NCI-H128 (cell line): ENCODE measurements around the gene CDC34.
A peak's percentile ranks its signal among the peaks of the same experiment; 100 is the strongest.

Experiments
- DNase-seq: peaks from one replicate; lab custom pipeline; 2025; ENCODE audit not compliant: unreplicated experiment; lab: John Stamatoyannopoulos, UW

The CDC34 gene

GRCh38 chr19:588093-588740 lies 56.7 kb downstream of the CDC34 start:
- DNase-seq: peak; percentile 86

GRCh38 chr19:588741-589692 lies 57.5 kb downstream of the CDC34 start:
- DNase-seq: peak; percentile 11

DNA sequence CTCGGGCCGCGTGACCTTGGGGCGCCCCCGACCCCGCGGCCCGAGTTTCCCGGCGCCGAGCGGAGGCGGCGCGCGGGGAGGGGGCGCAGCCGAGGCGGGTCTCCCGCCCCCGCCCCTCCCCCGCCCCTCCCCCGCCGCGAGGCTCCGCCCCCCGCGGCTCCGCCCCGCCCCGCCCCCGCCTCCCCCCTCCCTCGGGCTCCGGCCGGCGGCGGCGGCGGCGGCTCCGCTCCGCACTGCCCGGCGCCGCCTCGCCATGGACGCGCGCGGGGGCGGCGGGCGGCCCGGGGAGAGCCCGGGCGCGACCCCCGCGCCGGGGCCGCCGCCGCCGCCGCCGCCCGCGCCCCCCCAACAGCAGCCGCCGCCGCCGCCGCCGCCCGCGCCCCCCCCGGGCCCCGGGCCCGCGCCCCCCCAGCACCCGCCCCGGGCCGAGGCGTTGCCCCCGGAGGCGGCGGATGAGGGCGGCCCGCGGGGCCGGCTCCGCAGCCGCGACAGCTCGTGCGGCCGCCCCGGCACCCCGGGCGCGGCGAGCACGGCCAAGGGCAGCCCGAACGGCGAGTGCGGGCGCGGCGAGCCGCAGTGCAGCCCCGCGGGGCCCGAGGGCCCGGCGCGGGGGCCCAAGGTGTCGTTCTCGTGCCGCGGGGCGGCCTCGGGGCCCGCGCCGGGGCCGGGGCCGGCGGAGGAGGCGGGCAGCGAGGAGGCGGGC lies 58.3 kb downstream of the CDC34 start, which contains the start of gene HCN2:
HCN2 (plus strand) TSS at position 189 of the 703 bp plus-strand sequence; CDS start at position 254, 65 bp downstream.
- DNase-seq: no peak

DNA sequence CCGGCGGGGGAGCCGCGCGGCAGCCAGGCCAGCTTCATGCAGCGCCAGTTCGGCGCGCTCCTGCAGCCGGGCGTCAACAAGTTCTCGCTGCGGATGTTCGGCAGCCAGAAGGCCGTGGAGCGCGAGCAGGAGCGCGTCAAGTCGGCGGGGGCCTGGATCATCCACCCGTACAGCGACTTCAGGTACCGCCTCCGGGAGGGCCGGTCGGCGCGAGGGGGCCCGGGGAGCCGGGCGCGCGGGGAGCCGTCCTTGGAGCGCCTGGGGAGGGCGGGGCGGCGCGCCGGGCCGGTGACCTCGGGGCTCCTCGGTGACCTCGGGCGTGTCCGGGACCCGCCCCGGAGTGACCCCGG lies 58.8 kb downstream of the CDC34 start:
- no peak for DNase-seq

DNA sequence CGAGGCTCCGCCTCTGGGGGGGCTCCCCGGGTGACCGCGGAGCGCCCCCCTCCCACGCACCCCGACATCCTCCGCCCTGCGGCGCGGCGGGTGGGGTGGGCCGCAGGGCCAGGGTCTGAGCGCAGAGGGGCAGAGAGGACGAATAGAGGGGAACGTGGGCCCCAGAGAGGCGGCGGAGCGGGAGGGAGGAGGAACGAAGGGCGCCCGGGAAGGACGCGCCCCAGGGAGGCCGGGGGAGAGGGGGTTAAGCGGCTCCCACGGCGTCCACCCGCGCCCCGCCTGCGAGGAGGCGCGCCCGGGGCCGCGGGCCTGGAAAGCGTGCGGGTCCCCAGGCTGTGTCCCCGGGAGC lies 59.2 kb downstream of the CDC34 start:
- no peak for DNase-seq

GRCh38 chr19:591099-591958 lies 59.8 kb downstream of the CDC34 start:
- DNase-seq: no peak
